Muscle of arm (tissue), 12 donors: Measurements from ENCODE around the gene COL18A1. TPM values are rescaled to one million over a fixed set of nuclear protein-coding genes. Genes with fewer than 3 reads are reported as not detected.
"Not testable (repeated sequence)": the region's sequence is repeated elsewhere in the genome, so short reads cannot be mapped to it uniquely, and the experiment has no call there.

Experiments
- DNase-seq: peaks from one replicate; pipeline ENCODE4 v3.0.0-alpha.2; 2013
- polyA plus RNA-seq, 12 donors: library from polyadenylated mRNA; unstranded; fragments of 120-200 nt; gene quantifications; one replicate each; pipeline ENCODE4 v1.2.1, GENCODE V29; 2013; ENCODE audit not compliant: insufficient read length in 12 of 12

The COL18A1 gene
- polyA plus RNA-seq, 12 donors: 45.6 to 181 (median 71.3) TPM

- no peak for DNase-seq
Measured at GRCh38 chr21:45366476-45366875, 38.5 kb upstream of the COL18A1 start.

DNA sequence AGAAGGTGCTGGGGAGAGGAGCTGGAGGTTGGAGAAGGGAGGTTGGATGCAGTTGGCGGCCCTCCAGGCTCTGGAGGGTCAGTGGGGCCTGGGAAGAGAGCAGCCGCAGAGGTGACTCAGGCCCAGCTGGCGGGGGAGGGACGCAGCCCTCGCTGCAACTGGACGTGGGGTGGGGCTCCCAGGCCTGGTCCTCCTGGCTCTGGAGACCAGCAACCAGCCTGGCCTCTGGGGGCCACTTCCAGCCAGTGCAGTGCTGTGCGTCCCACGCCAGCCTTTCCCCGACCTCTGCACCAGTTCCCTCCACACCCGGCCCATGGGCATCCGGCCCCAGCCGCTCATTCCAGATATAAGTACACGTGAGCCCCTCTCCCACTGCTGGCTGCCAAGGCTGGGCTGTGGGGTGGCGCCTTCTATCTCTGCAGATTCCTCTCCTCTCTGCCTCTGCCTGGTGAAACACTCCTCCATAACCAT, 38.0 kb upstream of the COL18A1 start:
- DNase-seq: no peak

DNA sequence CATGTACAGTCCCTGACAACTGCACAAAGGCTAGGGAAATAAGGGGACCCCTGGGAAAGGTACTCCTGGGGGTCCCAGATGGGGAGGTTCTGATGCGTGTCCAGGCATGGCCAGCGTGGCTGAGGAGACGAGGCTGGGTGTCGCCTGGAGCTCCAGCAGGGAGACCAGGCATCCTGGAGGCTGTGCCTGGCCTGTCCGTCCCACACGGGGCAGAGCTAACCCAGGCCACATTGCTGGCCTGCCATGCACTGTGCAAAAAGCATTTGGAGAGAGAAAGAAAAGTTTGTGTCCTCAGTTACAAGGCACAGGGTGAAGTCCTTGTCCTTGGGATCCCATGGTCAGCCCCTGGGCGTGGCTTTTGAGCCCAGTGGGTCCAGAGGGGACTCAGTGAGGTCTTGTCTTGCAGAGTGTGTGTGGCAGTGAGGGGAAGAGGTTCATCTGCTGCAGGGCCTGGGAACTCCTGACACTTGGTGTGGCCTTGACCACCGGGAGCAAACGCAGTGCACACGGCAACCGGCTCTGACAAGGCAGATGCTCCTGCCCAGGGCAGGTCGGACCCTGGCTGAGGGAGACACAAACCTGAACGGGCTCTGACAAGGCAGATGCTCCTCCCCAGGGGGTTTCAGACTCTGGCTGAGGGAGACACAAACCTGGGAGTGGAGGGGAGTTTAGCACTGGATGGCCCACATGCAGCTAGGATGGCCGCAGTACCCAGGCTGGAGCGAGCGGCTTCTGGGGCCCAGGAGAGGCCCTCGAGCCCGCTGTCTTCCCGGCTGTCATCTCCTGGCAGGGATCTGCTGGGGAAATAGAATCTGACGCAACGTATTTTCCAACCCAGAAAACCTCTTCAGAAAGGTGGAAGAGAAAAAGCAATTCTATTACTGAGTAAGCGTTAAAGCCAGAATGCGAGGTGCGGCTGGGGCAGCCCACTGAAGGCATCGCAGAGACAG, 37.3 kb upstream of the COL18A1 start:
- no peak for DNase-seq

- not testable (repeated sequence) for DNase-seq
Measured at GRCh38 chr21:45369018-45369417, 35.9 kb upstream of the COL18A1 start.

DNA sequence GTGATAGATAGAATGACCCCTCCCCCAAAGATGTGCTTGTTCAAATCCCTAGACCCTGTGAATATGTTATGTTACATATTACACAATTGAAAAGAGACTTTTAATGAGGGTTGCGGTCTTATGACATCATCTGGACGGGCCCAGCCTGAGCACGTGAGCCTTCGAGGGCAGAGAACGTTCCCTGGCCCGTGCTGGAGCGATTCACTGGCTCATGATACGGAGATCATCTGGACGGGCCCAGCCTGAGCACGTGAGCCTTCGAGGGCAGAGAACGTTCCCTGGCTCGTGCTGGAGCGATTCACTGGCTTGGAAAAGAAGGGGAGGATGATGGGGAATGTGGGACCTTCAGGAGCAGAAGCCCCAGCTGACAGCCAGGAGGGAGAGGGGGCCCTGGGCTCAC, 34.4 kb upstream of the COL18A1 start:
- DNase-seq: no peak

DNA sequence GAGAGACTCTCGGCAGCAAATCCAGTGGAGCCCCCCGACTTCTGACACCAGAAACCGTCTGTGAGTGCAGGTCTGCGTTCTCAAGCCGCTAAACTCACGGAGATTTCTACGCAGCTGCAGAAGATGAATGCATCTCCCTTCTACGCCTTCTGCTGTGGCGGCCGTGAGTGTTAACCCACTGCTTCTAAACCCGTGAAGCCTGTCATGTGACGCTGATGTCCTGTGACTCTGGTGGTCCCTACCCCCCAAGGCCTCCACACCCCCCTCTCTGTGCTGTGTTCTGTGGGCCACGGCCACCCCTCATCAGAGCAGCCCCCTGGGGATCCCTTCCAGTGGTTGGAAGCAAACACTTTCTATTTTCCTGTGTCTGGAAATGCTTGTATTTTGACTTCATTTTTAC, 33.9 kb upstream of the COL18A1 start:
- DNase-seq: no peak

DNA sequence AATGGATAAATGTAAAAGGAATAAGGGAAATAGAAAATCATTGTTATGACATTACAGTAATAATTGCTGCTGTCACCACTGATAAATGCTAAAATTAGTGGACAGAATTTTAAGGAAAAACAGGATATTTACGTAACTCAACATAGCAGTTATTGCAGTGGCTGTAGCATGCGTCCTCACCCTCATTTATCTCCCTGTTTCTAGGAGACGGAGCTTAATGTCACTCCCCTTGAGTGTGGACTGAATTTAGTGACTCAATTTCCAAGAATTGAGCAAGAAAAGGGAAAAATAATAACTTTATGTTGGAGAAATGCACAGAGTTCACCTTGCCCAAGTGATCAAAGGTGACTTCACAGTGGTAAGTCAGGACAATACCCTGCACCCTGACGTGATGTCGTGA, 33.3 kb upstream of the COL18A1 start:
- DNase-seq: no peak

DNA sequence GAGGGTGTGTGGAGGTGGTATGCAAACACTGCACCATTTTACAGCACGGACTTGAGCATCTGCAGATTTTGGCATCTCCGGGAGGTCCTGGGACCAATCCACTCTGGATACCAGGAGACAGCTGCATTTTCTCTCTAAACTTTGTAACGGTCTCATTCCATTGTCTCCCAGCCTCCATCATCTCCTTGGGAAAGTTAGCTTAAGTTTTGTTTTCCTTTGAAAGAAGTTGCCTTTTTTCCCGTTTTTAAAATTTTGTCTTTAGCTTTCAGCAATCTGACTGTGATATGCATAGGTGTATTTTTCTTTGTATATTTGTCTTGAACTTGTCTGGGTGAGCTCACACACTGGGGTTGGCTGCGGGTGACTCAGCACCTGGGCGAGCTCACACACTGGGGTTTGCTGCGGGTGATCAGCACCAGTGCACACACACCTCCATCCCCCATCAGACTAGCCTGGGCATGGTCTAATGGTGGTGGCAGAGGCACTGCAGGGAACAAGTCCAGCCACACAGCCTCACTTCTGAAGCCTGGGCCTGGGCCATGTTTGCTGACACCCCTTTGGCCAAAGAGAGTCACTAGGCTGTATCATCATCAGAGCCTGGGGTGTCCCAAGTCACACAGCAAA, 32.1 kb upstream of the COL18A1 start:
- DNase-seq: no peak

- DNase-seq: no peak
Measured at GRCh38 chr21:45373991-45374816, 30.8 kb upstream of the COL18A1 start.

- no peak for DNase-seq
Measured at GRCh38 chr21:45374826-45375455, 30.0 kb upstream of the COL18A1 start.

DNA sequence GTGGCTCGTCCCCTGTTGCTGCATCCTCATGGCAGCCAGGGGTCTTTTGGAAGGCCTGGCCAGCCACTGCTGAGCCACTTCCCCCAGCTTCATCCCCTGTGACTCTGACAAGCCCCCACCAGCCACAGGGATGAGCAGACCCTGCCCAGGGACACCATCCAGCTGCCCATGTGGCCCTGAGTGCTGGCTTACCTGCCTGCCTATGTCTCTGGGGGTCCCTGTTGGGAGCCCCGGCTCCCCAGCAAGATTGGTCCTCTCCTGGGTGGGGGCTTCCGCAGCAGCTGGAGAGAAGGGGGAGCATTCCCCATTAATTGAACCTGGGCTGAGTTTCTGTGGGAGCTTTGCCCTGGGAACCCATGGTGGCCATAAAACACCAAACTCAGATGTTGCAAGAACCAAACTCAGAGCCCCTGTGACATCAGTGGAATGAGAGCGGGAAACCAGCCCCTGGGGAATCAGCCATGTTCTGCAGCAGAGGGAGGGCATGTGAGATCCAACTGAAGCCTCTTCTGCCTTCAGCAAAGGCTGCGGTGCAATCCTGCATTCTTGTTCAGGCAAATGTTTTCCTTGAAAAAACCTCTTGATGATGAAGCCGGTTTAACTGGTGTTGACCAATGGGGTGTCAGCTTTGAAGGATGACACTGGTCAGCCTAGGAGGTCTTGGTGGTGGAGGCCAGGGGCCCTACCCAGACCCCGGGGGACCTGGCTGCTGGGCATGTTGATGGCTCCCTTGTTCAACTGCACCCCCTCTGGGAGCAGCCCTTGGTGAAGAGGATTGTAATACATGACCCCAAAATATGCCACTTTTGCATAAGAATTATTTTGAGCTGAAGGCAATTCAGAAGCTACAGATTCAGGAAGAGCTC, 28.3 kb upstream of the COL18A1 start:
- DNase-seq: no peak

- DNase-seq: no peak
Measured at GRCh38 chr21:45377325-45377709, 27.6 kb upstream of the COL18A1 start.

DNA sequence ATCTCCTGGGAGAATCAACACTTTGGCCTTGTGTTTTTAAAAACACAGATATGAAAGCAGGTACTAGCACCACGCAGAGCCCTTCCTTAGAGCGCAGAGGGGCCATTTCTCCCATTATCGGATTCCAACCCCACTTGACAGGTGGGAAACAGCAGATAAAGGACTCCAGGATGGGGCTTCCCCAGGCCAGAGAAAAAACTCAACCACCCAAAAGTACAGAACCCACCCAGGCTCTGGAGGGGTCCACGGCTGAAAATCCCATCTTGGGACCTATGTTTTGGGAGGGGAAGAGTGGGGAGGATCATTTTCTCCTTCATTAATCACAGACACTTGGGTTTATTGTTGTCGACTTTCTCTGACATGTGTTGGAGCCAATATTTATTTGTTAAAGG, 27.1 kb upstream of the COL18A1 start:
- DNase-seq: no peak

GRCh38 chr21:45378258-45378966, 26.6 kb upstream of the COL18A1 start:
- no peak for DNase-seq

GRCh38 chr21:45379171-45379900, 25.6 kb upstream of the COL18A1 start:
- DNase-seq: no peak

DNA sequence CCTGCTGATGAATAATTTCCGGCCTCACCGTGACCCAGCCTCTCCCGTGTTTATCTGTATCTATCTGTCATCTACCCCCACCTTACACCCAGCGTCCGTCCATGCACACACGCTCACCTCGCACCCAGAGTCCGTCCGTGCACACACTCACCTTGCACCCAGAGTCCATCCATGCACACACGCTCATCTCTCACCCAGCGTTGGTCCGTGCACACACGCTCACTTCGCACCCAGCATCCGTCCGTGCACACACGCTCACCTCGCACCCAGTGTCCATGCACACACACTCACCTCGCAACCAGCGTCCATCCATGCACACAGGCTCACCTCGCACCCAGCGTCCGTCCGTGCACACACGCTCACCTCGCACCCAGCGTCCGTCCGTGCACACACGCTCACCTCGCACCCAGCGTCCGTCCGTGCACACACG, 25.0 kb upstream of the COL18A1 start:
- no peak for DNase-seq

GRCh38 chr21:45380566-45380965, 24.4 kb upstream of the COL18A1 start:
- no peak for DNase-seq

GRCh38 chr21:45381036-45381787, 23.8 kb upstream of the COL18A1 start:
- DNase-seq: no peak
